Endothelial cell of umbilical vein (primary cell): Measurements from ENCODE around the gene OTULINL.

ENCODE experiments used
- CTCF ChIP-seq, 2 donors: IDR thresholded peaks; 1 replicate in 1 of 2; 2 replicates in 1 of 2; pipeline ENCODE4 v1.5.1; 2011; ENCODE audit warnings: low read length in 2 of 2, mild to moderate bottlenecking in 2 of 2, moderate library complexity in 2 of 2, control low read depth in 1 of 2, inconsistent platforms in 1 of 2, low read depth in 1 of 2; ENCODE audit not compliant: insufficient read depth in 1 of 2; ENCODE audit errors: extremely low read depth in 1 of 2
- EZH2 ChIP-seq: IDR thresholded peaks from 2 replicates; pipeline ENCODE4 v1.6.1; 2012; ENCODE audit warnings: borderline replicate concordance, low read depth, mild to moderate bottlenecking, moderate library complexity, low read length, inconsistent platforms; ENCODE audit not compliant: severe bottlenecking
- FOS ChIP-seq: IDR thresholded peaks from 2 replicates; pipeline ENCODE4 v1.6.1; 2011; ENCODE audit warnings: mild to moderate bottlenecking, low read length, moderate library complexity, borderline replicate concordance; ENCODE audit not compliant: insufficient read depth
- MAX ChIP-seq: IDR thresholded peaks from 2 replicates; pipeline ENCODE4 v1.6.1; 2011; ENCODE audit not compliant: insufficient read depth, insufficient read length
- POLR2A ChIP-seq: IDR thresholded peaks from 2 replicates; pipeline ENCODE4 v1.6.1; 2012; ENCODE audit warnings: low read depth, mild to moderate bottlenecking, control low read depth, low read length
- POLR2AphosphoS5 ChIP-seq: IDR thresholded peaks from 2 replicates; pipeline ENCODE4 v1.6.1; 2012; ENCODE audit warnings: low read depth, mild to moderate bottlenecking, control low read depth, low read length, moderate library complexity; ENCODE audit not compliant: insufficient read depth

- no peak for TF ChIP-seq CTCF (IDR thresholded peaks at IDR 0.05; ENCODE audit: extremely low read depth in 1 of 2, insufficient read depth in 1 of 2, low read depth in 1 of 2, low read length in 2 of 2)
- no peak for TF ChIP-seq EZH2
- TF ChIP-seq POLR2AphosphoS5, result no peak
- TF ChIP-seq POLR2A, result no peak
- TF ChIP-seq MAX, result no peak
- no peak for TF ChIP-seq FOS
These were observed 1.1 kb upstream of the OTULINL start for GRCh38 chr5:14580398-14581034.
